NCI-H69 (cell line): ENCODE data around the gene TMSB4X.
"Not testable (repeated sequence)": the region's sequence is repeated elsewhere in the genome, so short reads cannot be mapped to it uniquely, and the experiment has no call there.

Experiments used
- DNase-seq: peaks from one replicate; lab custom pipeline; 2025; lab: John Stamatoyannopoulos, UW

The TMSB4X gene

DNA sequence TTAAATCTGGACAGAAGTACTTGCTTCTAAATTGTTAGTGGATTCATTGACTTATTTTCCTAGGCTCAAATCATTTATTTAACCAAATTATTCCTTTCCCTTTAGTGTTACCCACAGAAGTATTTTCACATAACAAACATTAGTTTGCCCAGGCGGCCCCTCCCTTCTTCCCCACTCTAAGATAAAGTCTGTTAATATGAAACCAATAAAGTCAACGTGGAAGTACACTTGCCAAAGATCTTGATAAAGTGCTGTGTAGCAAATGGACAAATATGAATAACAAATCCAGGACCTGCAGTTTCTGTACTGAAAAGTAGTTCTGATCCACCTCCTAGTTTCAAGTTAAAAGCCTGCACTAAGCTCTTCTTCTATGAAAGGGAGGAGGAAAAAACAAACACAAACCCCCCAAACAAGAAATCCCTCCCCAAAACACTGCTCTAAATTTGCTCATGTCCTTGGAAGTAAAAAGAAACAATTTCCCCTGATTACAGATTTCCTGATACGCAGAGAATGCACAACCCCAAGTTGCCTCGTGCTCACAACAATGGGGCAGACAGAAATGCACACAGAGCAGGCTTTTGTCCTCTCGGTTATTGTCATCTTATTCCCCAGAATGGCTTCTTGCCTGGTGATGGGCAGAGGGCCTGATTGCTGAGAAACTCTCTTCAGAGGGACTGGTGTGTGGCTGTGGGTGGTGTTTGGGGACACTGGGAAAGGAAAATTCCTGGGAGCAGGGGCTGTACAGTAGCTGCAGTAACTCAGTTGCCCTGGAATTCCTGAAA is 23.2 kb downstream of the TMSB4X start:
- DNase-seq, result peak; percentile 5

GRCh38 chrX:12999422-12999821 is 24.5 kb downstream of the TMSB4X start:
- peak; percentile 3 for DNase-seq

- DNase-seq, result peak; percentile 53
These were observed 25.4 kb downstream of the TMSB4X start for GRCh38 chrX:13000301-13000811.

DNA sequence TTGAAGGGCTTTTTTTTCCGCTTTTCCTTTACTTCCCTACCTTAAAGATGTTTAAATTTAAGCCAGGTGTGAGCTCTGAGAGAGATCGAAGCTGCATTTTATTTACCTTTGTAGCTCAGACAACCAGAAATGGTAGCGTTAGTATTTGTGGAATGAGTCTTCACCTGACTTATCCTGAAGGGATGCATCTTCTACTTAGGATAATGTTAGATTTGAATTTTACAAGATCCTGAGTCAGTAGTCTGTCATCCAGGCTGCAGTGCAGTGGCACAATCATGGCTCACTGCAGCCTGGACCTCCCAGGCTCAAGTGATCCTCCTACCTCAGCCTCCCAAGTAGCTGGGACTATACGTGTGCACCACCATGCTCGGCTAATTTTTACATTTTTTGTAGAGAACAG is 26.2 kb downstream of the TMSB4X start:
- DNase-seq, result no peak

GRCh38 chrX:13001961-13002671 is 27.2 kb downstream of the TMSB4X start:
- peak; percentile 28 for DNase-seq

- DNase-seq, result no peak
These were observed 31.0 kb downstream of the TMSB4X start for GRCh38 chrX:13005661-13006473.

DNA sequence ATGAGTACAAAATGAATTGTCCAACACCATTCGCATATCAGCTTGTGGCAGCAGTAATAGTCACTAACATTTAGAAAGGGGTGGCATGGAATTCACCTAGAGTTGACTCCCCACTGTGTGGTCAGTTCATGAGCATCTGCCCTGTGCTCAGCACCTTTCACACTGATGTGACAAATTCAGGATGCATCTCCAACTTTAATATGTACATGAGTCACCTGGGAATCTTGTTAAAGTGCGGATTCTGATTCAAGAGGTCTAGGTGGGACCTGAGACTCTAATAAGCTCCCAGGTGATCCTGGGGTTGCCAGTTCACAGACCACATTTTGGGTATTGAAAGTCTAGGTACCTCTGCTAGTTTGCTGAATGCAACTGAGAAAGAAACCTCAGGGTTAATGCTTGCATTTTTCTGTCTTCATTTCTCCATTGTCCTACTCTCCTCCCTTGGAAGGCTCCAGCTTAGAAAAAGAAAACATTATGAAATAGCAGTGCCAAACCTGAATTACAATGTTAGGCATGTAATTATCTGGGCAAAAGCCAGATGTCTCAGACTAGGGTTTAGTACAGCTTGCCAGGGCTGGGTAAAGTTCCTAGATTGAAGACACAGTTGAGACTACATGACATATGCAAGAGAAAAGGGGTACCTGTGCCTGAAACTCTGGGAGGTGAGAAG is 32.7 kb downstream of the TMSB4X start:
- peak; percentile 79 for DNase-seq

DNA sequence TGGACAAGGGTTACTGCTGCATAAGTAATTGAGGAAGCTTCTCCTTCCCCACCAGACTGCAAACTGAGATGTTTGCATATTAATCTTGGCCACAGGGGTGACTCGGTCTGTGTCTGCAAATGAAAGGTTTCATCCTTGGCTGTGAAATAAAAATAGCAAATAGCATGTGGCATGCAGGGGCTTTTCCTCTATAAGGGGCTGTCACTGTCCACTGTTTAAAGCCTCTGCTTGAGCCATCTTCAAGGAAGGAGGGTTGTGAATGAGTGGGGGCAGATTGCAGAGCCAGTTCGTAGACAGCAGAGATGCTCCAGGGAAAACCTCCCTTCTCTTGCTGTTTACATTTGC is 33.3 kb downstream of the TMSB4X start:
- DNase-seq, result no peak

DNA sequence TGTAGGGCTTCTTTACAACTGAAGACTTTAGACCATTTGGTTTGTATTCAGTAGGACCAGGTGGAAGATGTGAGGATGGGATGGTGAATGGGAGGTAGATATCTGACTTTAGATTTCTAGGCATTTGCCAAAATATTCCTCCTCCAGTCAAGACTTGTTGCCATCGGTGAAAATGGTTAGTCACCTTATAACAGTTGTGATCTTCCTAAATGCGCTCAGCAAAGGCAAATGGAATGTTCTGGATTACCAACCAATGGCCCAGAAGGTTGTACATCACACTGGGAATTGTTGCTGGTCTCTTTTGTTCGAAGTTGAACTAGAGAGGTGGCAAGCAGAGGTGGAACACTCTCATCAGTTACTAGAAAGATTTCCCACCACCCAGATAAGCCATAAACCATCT is 33.9 kb downstream of the TMSB4X start:
- no peak for DNase-seq

- peak; percentile 71 for DNase-seq
These were observed 34.4 kb downstream of the TMSB4X start for GRCh38 chrX:13009273-13009672.

DNA sequence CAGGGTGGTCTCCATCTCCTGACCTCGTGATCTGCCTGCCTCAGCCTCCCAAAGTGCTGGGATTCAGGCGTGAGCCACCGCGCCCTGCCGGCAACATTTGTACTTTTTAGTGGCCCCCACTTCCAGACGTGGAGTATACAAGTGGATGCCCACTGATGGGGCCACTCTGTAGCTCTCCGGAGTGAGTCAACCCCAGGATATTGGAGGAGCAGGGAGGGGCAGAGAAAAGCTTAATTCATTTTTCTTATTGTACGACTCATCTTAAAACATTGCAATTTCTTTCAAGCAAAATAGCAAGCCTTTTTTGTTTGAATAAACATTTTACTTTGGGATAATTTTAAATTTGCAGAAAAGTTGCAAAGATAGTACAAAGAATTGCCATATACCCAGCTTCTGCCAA is 34.9 kb downstream of the TMSB4X start:
- DNase-seq, result no peak

GRCh38 chrX:13010546-13010945 is 35.6 kb downstream of the TMSB4X start:
- no peak for DNase-seq

- DNase-seq, result peak; percentile 60
These were observed 38.6 kb downstream of the TMSB4X start for GRCh38 chrX:13013363-13014110.

DNA sequence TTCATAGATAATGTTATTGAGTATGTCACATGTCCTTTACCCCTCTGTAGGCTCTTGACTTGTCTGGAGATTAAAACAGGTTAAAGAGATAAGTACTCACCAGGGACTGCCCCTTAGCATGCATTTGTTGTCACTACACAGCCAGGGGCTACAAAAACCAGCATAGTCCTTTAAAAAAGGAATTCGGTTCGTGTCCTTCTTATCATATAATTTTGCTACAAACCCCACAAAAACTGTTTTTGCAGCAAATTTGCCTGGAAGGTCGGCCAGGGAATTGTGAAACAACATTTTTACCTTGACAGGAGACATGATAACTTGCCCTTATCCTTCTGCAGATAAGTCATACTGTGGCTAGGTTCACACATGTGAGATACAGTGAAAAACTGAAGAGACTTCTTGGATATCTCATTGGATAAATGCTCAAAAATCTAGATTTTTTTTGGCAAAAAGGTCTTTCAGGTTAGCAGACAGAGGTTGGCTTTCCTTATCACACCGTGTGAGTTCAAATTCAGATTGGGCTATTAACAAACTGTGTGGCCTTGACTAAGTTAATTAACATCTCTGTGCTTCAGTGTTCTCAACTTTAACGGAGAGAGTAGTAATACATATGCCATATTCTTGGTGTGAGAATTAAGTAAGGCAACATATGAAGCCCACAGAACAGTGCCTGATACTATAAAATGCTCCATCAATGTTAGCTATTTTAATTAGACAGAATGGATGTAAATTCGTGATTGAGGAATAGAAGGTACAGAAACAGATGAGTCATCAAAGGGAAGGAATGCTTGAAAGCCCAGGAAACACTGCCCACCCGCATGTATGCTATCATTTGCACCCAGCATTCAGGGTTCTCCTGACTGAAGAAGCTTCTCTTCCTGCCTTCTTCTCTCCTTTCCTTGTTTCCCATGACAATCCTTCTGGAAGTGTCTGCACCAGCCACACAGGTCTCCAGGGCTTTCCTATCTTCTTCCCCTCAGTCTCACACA is 39.5 kb downstream of the TMSB4X start:
- DNase-seq, result no peak

- peak; percentile 6 for DNase-seq
These were observed 40.8 kb downstream of the TMSB4X start for GRCh38 chrX:13015536-13016236.

DNA sequence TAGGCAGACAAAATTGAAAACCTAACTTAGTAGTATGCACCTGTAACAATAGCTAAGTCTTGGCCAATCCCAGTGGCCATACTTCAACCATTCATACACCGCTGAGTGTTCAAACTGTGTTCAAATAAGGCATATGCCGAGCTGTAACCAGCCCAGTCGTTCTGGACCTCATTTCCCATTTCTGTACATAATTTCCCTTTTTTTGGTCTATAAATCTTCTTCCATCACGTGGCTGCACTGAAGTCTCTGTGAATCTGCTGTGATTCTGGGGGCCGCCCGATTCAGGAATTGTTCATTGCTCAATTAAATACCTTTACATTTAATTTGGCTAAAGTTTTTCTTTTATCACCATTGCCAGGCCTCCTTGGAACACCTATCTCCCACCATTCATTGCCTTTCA is 41.8 kb downstream of the TMSB4X start:
- not testable (repeated sequence) for DNase-seq

- no peak for DNase-seq
These were observed 48.0 kb downstream of the TMSB4X start for GRCh38 chrX:13022926-13023325.

GRCh38 chrX:13023567-13023966 is 48.7 kb downstream of the TMSB4X start:
- DNase-seq, result no peak

DNA sequence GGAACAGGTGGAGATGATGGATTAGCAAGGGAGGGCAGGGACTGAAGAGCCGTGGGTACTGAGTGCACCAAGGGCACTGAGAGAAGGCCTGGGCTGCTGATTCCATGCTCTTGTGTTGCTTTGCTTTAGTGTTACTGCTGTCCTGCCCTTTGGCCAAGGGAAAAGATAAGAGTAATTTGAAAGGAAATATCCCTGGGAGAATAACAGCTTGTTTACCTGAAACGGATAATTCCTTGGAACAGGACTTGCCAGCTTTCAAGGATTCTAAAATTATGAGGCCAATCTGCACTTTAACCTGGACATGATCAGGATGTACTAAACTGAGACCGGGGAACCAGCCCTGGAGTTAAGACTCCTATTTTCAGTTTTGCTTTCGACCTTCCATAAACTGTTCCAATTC is 49.1 kb downstream of the TMSB4X start:
- no peak for DNase-seq
